GM12878 (cell line): ENCODE data around the gene CRNKL1. TPM values are rescaled to one million over a fixed set of nuclear protein-coding genes. Genes with fewer than 3 reads are reported as not detected.

Experiments used
- BHLHE40 ChIP-seq, 2 experiments: fragments of 450-650 bp in 1 of 2; IDR thresholded peaks; 2 replicates each; pipeline ENCODE4 v1.6.1; 2011 to 2017; ENCODE audit warnings: low read depth in 2 of 2, borderline replicate concordance in 1 of 2, improper control_type of control experiment in 1 of 2, low read length in 1 of 2, mild to moderate bottlenecking in 1 of 2
- CREB1 ChIP-seq: IDR thresholded peaks from 2 replicates; pipeline ENCODE4 v1.6.1; 2012; ENCODE audit warnings: low read depth, mild to moderate bottlenecking, inconsistent platforms
- CREM ChIP-seq: IDR thresholded peaks from 2 replicates; pipeline ENCODE4 v1.6.1; 2014; ENCODE audit warnings: antibody characterized with exemption, low read depth
- E2F4 ChIP-seq: IDR thresholded peaks from 2 replicates; pipeline ENCODE4 v1.6.1; 2012; ENCODE audit warnings: low read depth, low read length, improper control_type of control experiment
- EED ChIP-seq: sonication (generic); IDR thresholded peaks from 2 replicates; pipeline ENCODE4 v1.6.1; 2016; ENCODE audit warnings: antibody characterized with exemption, low read depth
- FOXM1 ChIP-seq: IDR thresholded peaks from 2 replicates; pipeline ENCODE4 v1.6.1; 2012; ENCODE audit warnings: low read depth, mild to moderate bottlenecking, inconsistent platforms, low read length, moderate library complexity
- IRF4 ChIP-seq: IDR thresholded peaks from 2 replicates; pipeline ENCODE4 v1.6.1; 2011; ENCODE audit warnings: low read depth, low read length
- MAX ChIP-seq: IDR thresholded peaks from 2 replicates; pipeline ENCODE4 v1.6.1; 2012; ENCODE audit warnings: low read depth, low read length, improper control_type of control experiment
- MEF2B ChIP-seq: fragments of 450-650 bp; IDR thresholded peaks from 2 replicates; pipeline ENCODE4 v1.6.1; 2018; ENCODE audit warnings: mild to moderate bottlenecking, moderate library complexity; ENCODE audit not compliant: partially characterized antibody, poor library complexity, severe bottlenecking
- MTA2 ChIP-seq: fragments of 450-650 bp; IDR thresholded peaks from 2 replicates; pipeline ENCODE4 v1.6.1; 2016; ENCODE audit warnings: low read depth, mild to moderate bottlenecking, moderate library complexity
- MYC ChIP-seq: IDR thresholded peaks from 2 replicates; pipeline ENCODE4 v1.6.1; 2011; ENCODE audit warnings: mild to moderate bottlenecking, low read length, moderate library complexity, inconsistent platforms; ENCODE audit not compliant: insufficient read depth, insufficient replicate concordance, insufficient read length, severe bottlenecking
- POLR2A ChIP-seq: IDR thresholded peaks from 2 replicates; pipeline ENCODE4 v1.6.1; 2011; ENCODE audit warnings: low read depth, mild to moderate bottlenecking, low read length
- PRDM15 ChIP-seq: fragments of 450-650 bp; formaldehyde crosslinking; IDR thresholded peaks from 2 replicates; pipeline ENCODE4 v1.4.0; 2020; ENCODE audit warnings: mild to moderate bottlenecking, moderate library complexity
- RB1 ChIP-seq: fragments of 450-650 bp; formaldehyde crosslinking; IDR thresholded peaks from 2 replicates; pipeline ENCODE4 v1.6.1; 2017; ENCODE audit warnings: mild to moderate bottlenecking, borderline replicate concordance
- RBBP5 ChIP-seq: fragments of 200-600 bp; sonication (generic); conservative IDR thresholded peaks from 2 replicates; pipeline ENCODE4 v1.6.1; 2016
- SIN3A ChIP-seq: IDR thresholded peaks from 2 replicates; pipeline ENCODE4 v1.6.1; 2012; ENCODE audit warnings: low read depth, low read length, improper control_type of control experiment
- SKIL ChIP-seq: fragments of 450-650 bp; IDR thresholded peaks from 2 replicates; pipeline ENCODE4 v1.6.1; 2017; ENCODE audit warnings: mild to moderate bottlenecking, low read depth, inconsistent platforms; ENCODE audit not compliant: poor library complexity, severe bottlenecking
- SMC3 ChIP-seq: IDR thresholded peaks from 2 replicates; pipeline ENCODE4 v1.6.1; 2011; ENCODE audit warnings: low read length, improper control_type of control experiment, borderline replicate concordance
- SREBF1 ChIP-seq: IDR thresholded peaks from 2 replicates; pipeline ENCODE4 v1.6.1; 2012; ENCODE audit warnings: mild to moderate bottlenecking, low read length
- STAT1 ChIP-seq: fragments of 450-650 bp; conservative IDR thresholded peaks from 2 replicates; pipeline ENCODE4 v1.6.1; 2014; ENCODE audit warnings: antibody characterized with exemption, mild to moderate bottlenecking
- SUZ12 ChIP-seq: fragments of 200-600 bp; sonication (generic); IDR thresholded peaks from one replicate; pipeline ENCODE4 v1.6.1; 2018; ENCODE audit warnings: antibody characterized with exemption, mild to moderate bottlenecking; ENCODE audit not compliant: unreplicated experiment
- WRNIP1 ChIP-seq: IDR thresholded peaks from 2 replicates; pipeline ENCODE4 v1.6.1; 2011; ENCODE audit warnings: low read depth, low read length, improper control_type of control experiment, borderline replicate concordance
- ZNF384 ChIP-seq: IDR thresholded peaks from 2 replicates; pipeline ENCODE4 v1.6.1; 2012; ENCODE audit warnings: low read depth, mild to moderate bottlenecking, low read length, improper control_type of control experiment, borderline replicate concordance
- polyA plus RNA-seq, 11 experiments: library from polyadenylated mRNA; depleted of rRNA in 4 of 11; unstranded in 6 of 11; stranded (reverse) in 5 of 11; fragments of >200 nt; fragmentation: Nextera tagmentation in 4 of 11; fragmentation: Illumina TruSeq in 1 of 11; extraction: Ambion mirVana in 4 of 11; extraction: Trizol in 1 of 11; gene quantifications; 1 replicate in 1 of 11; 2 replicates in 10 of 11; pipeline versions ENCODE4 v1.2.1 to v1.2.3, GENCODE V29; 2011 to 2016; ENCODE audit warnings: inconsistent platforms in 2 of 11, missing spikeins in 2 of 11, low read depth in 1 of 11
- total RNA-seq, 4 experiments: library from RNA; depleted of rRNA in 3 of 4; stranded (reverse); fragments of >200 nt in 3 of 4; fragmentation: Illumina TruSeq in 1 of 4; extraction: Trizol in 1 of 4; gene quantifications; 2 replicates each; pipeline versions ENCODE4 v1.2.1 to v1.2.3, GENCODE V29; 2013 to 2021

Gene CRNKL1
- total and polyA plus RNA-seq, 10 of the 15 experiments (the other 5 are each of a cell fraction or from before 2014, with no cell fraction given): 9.5 to 28.4 (median 17.5) TPM

GRCh38 chr20:20017001-20017843, 35.0 kb downstream of the CRNKL1 start, which contains the start of gene NAA20 (continued):
- TF ChIP-seq SMC3: peak; percentile 44
- peak; percentile 76 for TF ChIP-seq SREBF1
- TF ChIP-seq IRF4: no peak
- peak; percentile 88; the same call in 1 of the 2 replicates for TF ChIP-seq RB1
- no peak for TF ChIP-seq STAT1
- TF ChIP-seq SKIL: no peak
- TF ChIP-seq CREB1: no peak
- TF ChIP-seq MAX: peak; percentile 67
- TF ChIP-seq BHLHE40 (IDR thresholded peaks at IDR 0.05; ENCODE audit: borderline replicate concordance in 1 of 2, low read depth in 2 of 2, low read length in 1 of 2): peak in 1 of 2 experiments; percentile 36; a peak in 2 of 4 replicates
- peak; percentile 74 for TF ChIP-seq MTA2
- no peak for TF ChIP-seq ZNF384
- TF ChIP-seq MEF2B: no peak
- no peak for TF ChIP-seq PRDM15 (CRISPR knock-in tag)
- peak; percentile 40; the same call in 1 of the 2 replicates for TF ChIP-seq CREM
- no peak for TF ChIP-seq WRNIP1
- peak; percentile 86 for TF ChIP-seq POLR2A
- no peak for TF ChIP-seq RBBP5
- peak; percentile 89 for TF ChIP-seq SIN3A
- TF ChIP-seq FOXM1: no peak
- TF ChIP-seq E2F4: no peak; the same call in 1 of the 2 replicates
- TF ChIP-seq SUZ12: no peak
- TF ChIP-seq MYC: no peak
- peak; percentile 63 for TF ChIP-seq EED
